A549 treated with CORT108297 at 1 μM for 4 hours (cell line): ENCODE data around the gene DIO3. TPM values are rescaled to one million over a fixed set of nuclear protein-coding genes. Genes with fewer than 3 reads are reported as not detected.

Experiments used
- total RNA-seq: library from RNA; stranded (reverse); fragments of 200-300 nt; extraction: Qiagen RNA extraction; gene quantifications from 5 replicates; pipeline ENCODE4 v1.2.3, GENCODE V29; 2022

The DIO3 gene
- 0.03 to 0.08 TPM (median 0.03 TPM) in 3 of 5 replicates, not detected in the others for total RNA-seq

GRCh38 chr14:101561145-101561896 is at the start of gene DIO3:
DIO3 (plus strand) TSS chr14:101561495.

Other genes starting within 250 kb of the DIO3 start
- 62.8 to 77.8 TPM (median 69.9 TPM) in 5 replicates for gene PPP2R5C, start 200.2 kb downstream of the DIO3 start, total RNA-seq